Heart right ventricle (tissue), 16 donors: ENCODE data around the gene PDE11A. TPM values are rescaled to one million over a fixed set of nuclear protein-coding genes. Genes with fewer than 3 reads are reported as not detected.

Experiments used
- ATAC-seq, 8 donors: fragments of 200-7000 bp; cut with Tn5 transposase; one replicate each; pipeline ENCODE4 v1.9.1; 2020; ENCODE audit warnings: mild to moderate bottlenecking in 8 of 8, moderate library complexity in 8 of 8, moderate number of reproducible peaks in 1 of 8
- DNase-seq, 2 donors: peaks; one replicate each; pipeline ENCODE4 v3.0.0-alpha.2; 2020
- H3K27ac ChIP-seq, 10 donors: fragments of 200-600 bp; sonication (generic) in 2 of 10; one replicate each; pipeline versions ENCODE4 v1.5.0 to v1.8.0; 2020 to 2022; ENCODE audit warnings: mild to moderate bottlenecking in 3 of 10
- H3K27me3 ChIP-seq, 7 donors: fragments of 200-600 bp; one replicate each; pipeline ENCODE4 v1.8.0; 2021 to 2022; ENCODE audit warnings: mild to moderate bottlenecking in 2 of 7
- H3K36me3 ChIP-seq, 9 donors: fragments of 200-600 bp; sonication (generic) in 1 of 9; one replicate each; pipeline versions ENCODE4 v1.5.0 to v1.8.0; 2020 to 2022; ENCODE audit warnings: mild to moderate bottlenecking in 2 of 9
- H3K4me1 ChIP-seq, 9 donors: fragments of 200-600 bp; sonication (generic) in 1 of 9; one replicate each; pipeline versions ENCODE4 v1.5.0 to v1.8.0; 2020 to 2022; ENCODE audit warnings: mild to moderate bottlenecking in 4 of 9
- H3K4me3 ChIP-seq, 10 donors: fragments of 200-600 bp; sonication (generic) in 2 of 10; one replicate each; pipeline versions ENCODE4 v1.5.0 to v1.8.0; 2020 to 2022; ENCODE audit warnings: mild to moderate bottlenecking in 7 of 10, moderate library complexity in 2 of 10
- H3K9me3 ChIP-seq, 11 donors: fragments of 200-600 bp in 10 of 11; sonication (generic) in 2 of 11; one replicate each; pipeline versions ENCODE4 v1.5.0 to v1.8.0; 2013 to 2022; ENCODE audit warnings: mild to moderate bottlenecking in 2 of 11, control low read depth in 1 of 11, moderate library complexity in 1 of 11
- CTCF ChIP-seq, 9 donors: fragments of 200-600 bp; sonication (generic) in 2 of 9; IDR thresholded peaks; one replicate each; pipeline versions ENCODE4 v1.5.0 to v1.8.0; 2021 to 2022; ENCODE audit warnings: antibody characterized with exemption in 9 of 9, mild to moderate bottlenecking in 5 of 9, moderate library complexity in 1 of 9
- WGBS, 2 donors: extraction: QIAGEN DNeasy Blood & Tissue Kit; methylation state at CpG; one replicate each; pipeline ENCODE4 v1.1.7; 2013; ENCODE audit warnings: inconsistent platforms in 1 of 2; 5-methylcytosine and 5-hydroxymethylcytosine counted together
- intact Hi-C, 10 donors: fragments of 100-400 bp; cut with DNase I; formaldehyde crosslinking; loops; one replicate each; pipeline versions ENCODE4 v1.11.1 to v1.14.2; 2022
- polyA plus RNA-seq, 2 donors: library from polyadenylated mRNA; stranded (reverse); fragments of 200-250 nt; gene quantifications; one replicate each; pipeline ENCODE4 v1.2.3, GENCODE V29; 2013
- total RNA-seq, 10 donors: library from RNA; stranded (reverse); fragmentation: NEBNext Ultra II Directional in 3 of 10; extraction: Animal tissue kit (Norgen Biotek cat#: 25700) in 3 of 10; gene quantifications; one replicate each; pipeline versions ENCODE4 v1.2.1 to v1.2.4, GENCODE V29; 2021 to 2023
- donor health status: Arrhythmogenic right ventricular cardiomyopathy.
- donor health status: ischemic (EF 13 %, LVEDD 7.1; RV severe dilation, severe dysfunction).
- donor health status: healthy with polysubstance abuse.
- donor health status: DM: no; HTN: yes; CAD: no.
- donor health status: DM: no; HTN: no; CAD: no.
- donor health status: ischemic (EF 25% LVEDD 6.9; RV normal size, moderate dysfunction).
- donor health status: ischemic (EF 25% LVEDD 5.7; RV mildly dilated, moderate dysfunction).
- donor health status: healthy.
- donor health status: DM: yes; HTN: yes; CAD: no.
- donor health status: Ischemic cardiomyopathy.
- donor health status: ischemic (EF 35%, LVEDD 5.7; RV mildly dilated, moderate dysfunction).
- donor health status: nonischemic (EF 11% LVEDD 7.7; RV severe dilation, severe dysfunction).
- donor health status: DM: yes; HTN: yes; CAD: no.
- donor health status: PGD.
- donor health status: ischemic (EF 29% LVEDD 5.4; RV normal size, mild dysfunction).
- donor health status: nonischemic (EF 23%, LVEDD 6.1; RV moderate dilation, normal function).

The PDE11A gene
- total and polyA plus RNA-seq, 12 donors = 0.12 to 6.4 (median 1.1) TPM

- Histone ChIP-seq H3K4me1 (peaks cover 0 to 8% (median 0%) of the 10 kb centered on the region in 9 donors), H3K27me3 (no peaks in the 10 kb centered on the region), H3K27ac (no peak overlapping the region), H3K4me3 (no peak overlapping the region), H3K36me3 (no peaks in the 10 kb centered on the region), H3K9me3 (no peaks in the 10 kb centered on the region)
- no peak for DNase-seq
- TF ChIP-seq CTCF (IDR thresholded peaks at IDR 0.05) = no peak
- no peak for ATAC-seq
- WGBS, 2 donors = 51 to 62% methylated on average over 3 of the region's 3 CpGs
- intact Hi-C loops = no loop called here
Measured at GRCh38 chr2:177869209-177869608, 203.4 kb downstream of the PDE11A start.

GRCh38 chr2:177868806-177869205, 203.8 kb downstream of the PDE11A start:
- intact Hi-C loops = no loop called here
- ATAC-seq = no peak

GRCh38 chr2:177857538-177857937, 215.0 kb downstream of the PDE11A start:
- peaks cover 0 to 14% (median 6%) of the 10 kb centered on the region in 11 donors for H3K9me3 ChIP-seq
- H3K4me3 ChIP-seq = no peak overlapping the region
- no peaks in the 10 kb centered on the region for H3K27me3 ChIP-seq
- intact Hi-C loops = no loop called here
- H3K27ac ChIP-seq = no peak overlapping the region
- H3K36me3 ChIP-seq = no peaks in the 10 kb centered on the region
- no peak for TF ChIP-seq CTCF (IDR thresholded peaks at IDR 0.05)
- no peak for DNase-seq
- ATAC-seq = no peak
- no peaks in the 10 kb centered on the region for H3K4me1 ChIP-seq
- WGBS, 2 donors = 61 to 65% methylated on average over 1 of the region's 1 CpG

More at GRCh38 chr2:177868806-177869205, 203.8 kb downstream of the PDE11A start:
- no peak overlapping the region for H3K4me3 ChIP-seq
- no peak for DNase-seq
- no peaks in the 10 kb centered on the region for H3K36me3 ChIP-seq
- H3K4me1 ChIP-seq = peaks cover 0 to 8% (median 0%) of the 10 kb centered on the region in 9 donors
- H3K27me3 ChIP-seq = no peaks in the 10 kb centered on the region
- no peak overlapping the region for H3K27ac ChIP-seq
- no peak for TF ChIP-seq CTCF (IDR thresholded peaks at IDR 0.05)
- peaks cover 0 to 2% (median 0%) of the 10 kb centered on the region in 11 donors for H3K9me3 ChIP-seq

- no peaks in the 10 kb centered on the region for H3K4me1 ChIP-seq
- peaks cover 0 to 9% (median under 1%) of the 10 kb centered on the region in 11 donors for H3K9me3 ChIP-seq
- H3K4me3 ChIP-seq = no peak overlapping the region
- H3K27me3 ChIP-seq = no peaks in the 10 kb centered on the region
- H3K27ac ChIP-seq = no peak overlapping the region
- intact Hi-C loops = no loop called here
- DNase-seq (no peak), ATAC-seq (no peak)
- no peaks in the 10 kb centered on the region for H3K36me3 ChIP-seq
- WGBS, 2 donors = 32 to 36% methylated on average over 1 of the region's 1 CpG
- no peak for TF ChIP-seq CTCF (IDR thresholded peaks at IDR 0.05)
Measured at GRCh38 chr2:177852389-177852788, 220.2 kb downstream of the PDE11A start.
